ENCODE measurements around the gene ERBB4.
"Not testable (repeated sequence)": the region's sequence is repeated elsewhere in the genome, so short reads cannot be mapped to it uniquely, and the experiment has no call there.

ERBB4 gene

DNA sequence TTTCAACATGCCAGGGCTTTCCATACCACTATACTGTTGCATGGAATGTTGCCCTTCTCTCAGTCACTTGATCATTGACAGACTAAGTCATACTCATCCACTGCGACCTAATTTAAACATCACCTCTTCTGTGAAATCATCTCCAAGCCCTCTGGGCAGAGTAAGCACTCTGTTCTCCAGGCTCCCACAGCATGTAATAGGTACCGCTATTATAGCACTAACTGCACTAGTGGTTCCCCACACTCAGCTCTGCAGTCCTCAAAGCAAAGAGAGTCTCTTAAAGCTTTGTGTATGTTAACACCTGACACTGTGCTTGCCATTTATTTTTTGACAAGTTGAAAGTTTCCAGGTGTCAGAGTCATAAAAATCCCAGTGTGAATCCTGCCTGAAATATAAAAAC is 947.2 kb downstream of the ERBB4 start:
- no peaks in the 10 kb centered on the region for H3K9me3 ChIP-seq
- no peak for TF ChIP-seq Cebpa-rat (IDR thresholded peaks at IDR 0.05)
- no peaks in the 10 kb centered on the region for H4K20me1 ChIP-seq
- no peak overlapping the region for H3K4me2 ChIP-seq
- no peak overlapping the region for H3K9ac ChIP-seq
- H3K4me3 ChIP-seq: no peak overlapping the region
- H3K36me3 ChIP-seq: no peaks in the 10 kb centered on the region
- H3K27me3 ChIP-seq: no peaks in the 10 kb centered on the region
- H3K27ac ChIP-seq: no peak overlapping the region
- no peaks in the 10 kb centered on the region for H3K4me1 ChIP-seq

GRCh38 chr2:211568439-211568838 is 970.2 kb downstream of the ERBB4 start:
- no peak overlapping the region for H3K27ac ChIP-seq
- no peak overlapping the region for H3K4me2 ChIP-seq
- no peak overlapping the region for H3K4me3 ChIP-seq
- H3K9ac ChIP-seq: no peak overlapping the region
- no peaks in the 10 kb centered on the region for H3K4me1 ChIP-seq
- H3K9me3 ChIP-seq: no peaks in the 10 kb centered on the region
- H3K27me3 ChIP-seq: no peaks in the 10 kb centered on the region
- H3K36me3 ChIP-seq: no peaks in the 10 kb centered on the region
- no peaks in the 10 kb centered on the region for H4K20me1 ChIP-seq
- no peak for TF ChIP-seq Cebpa-rat (IDR thresholded peaks at IDR 0.05)

DNA sequence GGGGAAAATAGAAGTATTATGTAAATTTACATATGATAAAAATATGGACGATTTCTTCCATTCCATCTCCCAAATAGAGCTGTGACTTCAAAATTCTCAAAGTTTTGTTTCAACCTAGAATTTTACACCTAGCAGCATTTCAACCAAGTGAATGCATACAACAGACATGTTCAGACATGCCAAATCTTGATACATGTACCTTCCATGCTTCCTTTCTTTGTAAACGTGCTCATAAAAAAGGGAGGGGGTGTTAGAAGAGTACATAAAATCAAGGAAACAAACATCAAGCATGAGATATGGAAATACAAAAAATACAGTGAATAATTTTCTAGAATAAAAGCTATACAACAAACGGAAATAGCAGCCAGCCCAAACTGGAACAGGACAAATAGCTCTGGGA is 974.2 kb downstream of the ERBB4 start:
- Histone ChIP-seq H3K4me2 (no peak overlapping the region), H3K9ac (no peak overlapping the region), H3K27ac (no peak overlapping the region), H3K9me3 (no peaks in the 10 kb centered on the region), H4K20me1 (no peaks in the 10 kb centered on the region), H3K36me3 (no peaks in the 10 kb centered on the region), H3K27me3 (no peaks in the 10 kb centered on the region), H3K4me1 (no peaks in the 10 kb centered on the region), H3K4me3 (no peak overlapping the region)
- no peak for TF ChIP-seq Cebpa-rat (IDR thresholded peaks at IDR 0.05)

GRCh38 chr2:211545582-211545981 is 993.0 kb downstream of the ERBB4 start:
- H3K27me3 ChIP-seq: no peaks in the 10 kb centered on the region
- no peak overlapping the region for H3K4me2 ChIP-seq
- no peak overlapping the region for H3K4me3 ChIP-seq
- H3K36me3 ChIP-seq: no peaks in the 10 kb centered on the region
- no peak overlapping the region for H3K27ac ChIP-seq
- no peaks in the 10 kb centered on the region for H4K20me1 ChIP-seq
- no peak for TF ChIP-seq Cebpa-rat (IDR thresholded peaks at IDR 0.05)
- H3K4me1 ChIP-seq: no peaks in the 10 kb centered on the region
- H3K9ac ChIP-seq: no peak overlapping the region
- H3K9me3 ChIP-seq: no peaks in the 10 kb centered on the region

DNA sequence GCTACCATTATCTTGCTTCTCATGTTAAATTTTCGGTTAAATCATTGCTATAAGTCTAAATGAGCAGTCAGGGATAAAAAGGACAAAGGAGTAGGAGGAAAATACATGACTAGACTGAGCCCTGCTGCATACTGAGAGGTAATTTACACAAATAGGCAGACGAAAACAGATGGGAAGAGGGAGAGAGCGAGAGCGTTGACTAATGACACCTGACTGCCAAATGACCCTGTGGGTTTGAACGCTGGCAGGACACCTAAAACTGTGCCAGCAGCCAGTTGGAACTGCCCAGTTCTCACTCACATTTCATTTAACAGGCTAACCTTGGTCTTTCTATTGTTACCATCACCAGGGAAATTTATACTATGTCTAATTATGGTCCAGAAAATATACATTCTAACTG is 1004.0 kb downstream of the ERBB4 start:
- Histone ChIP-seq H3K9ac (no peak overlapping the region), H3K9me3 (peaks cover 4% of the 10 kb centered on the region; the same call in 1 of the 2 replicates), H3K4me3 (no peak overlapping the region), H3K4me1 (no peaks in the 10 kb centered on the region), H3K36me3 (no peaks in the 10 kb centered on the region), H3K27ac (no peak overlapping the region), H3K4me2 (no peak overlapping the region), H4K20me1 (no peaks in the 10 kb centered on the region), H3K27me3 (no peaks in the 10 kb centered on the region)
- no peak for TF ChIP-seq Cebpa-rat (IDR thresholded peaks at IDR 0.05)

DNA sequence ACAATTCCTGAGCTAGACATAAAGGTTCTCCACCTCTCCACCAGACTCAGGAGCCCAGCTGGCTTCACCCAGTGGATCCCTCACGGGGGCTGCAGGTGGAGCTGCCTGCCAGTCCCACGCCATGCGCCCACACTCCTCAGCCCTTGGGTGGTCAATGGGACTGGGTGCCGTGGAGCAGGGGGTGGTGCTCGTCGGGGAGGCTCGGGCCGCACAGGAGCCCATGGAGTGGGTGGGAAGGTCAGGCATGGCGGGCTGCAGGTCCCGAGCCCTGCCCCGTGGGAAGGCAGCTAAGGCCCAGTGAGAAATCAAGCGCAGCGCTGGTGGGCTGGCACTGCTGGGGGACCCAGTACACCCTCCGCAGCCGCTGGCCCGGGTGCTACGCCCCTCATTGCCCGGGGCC is 1014.4 kb downstream of the ERBB4 start:
- not testable (repeated sequence) for H3K36me3 ChIP-seq, H3K27ac ChIP-seq, H3K27me3 ChIP-seq, H3K4me1 ChIP-seq, H3K9ac ChIP-seq, H3K4me2 ChIP-seq, H3K4me3 ChIP-seq, H4K20me1 ChIP-seq, H3K9me3 ChIP-seq

DNA sequence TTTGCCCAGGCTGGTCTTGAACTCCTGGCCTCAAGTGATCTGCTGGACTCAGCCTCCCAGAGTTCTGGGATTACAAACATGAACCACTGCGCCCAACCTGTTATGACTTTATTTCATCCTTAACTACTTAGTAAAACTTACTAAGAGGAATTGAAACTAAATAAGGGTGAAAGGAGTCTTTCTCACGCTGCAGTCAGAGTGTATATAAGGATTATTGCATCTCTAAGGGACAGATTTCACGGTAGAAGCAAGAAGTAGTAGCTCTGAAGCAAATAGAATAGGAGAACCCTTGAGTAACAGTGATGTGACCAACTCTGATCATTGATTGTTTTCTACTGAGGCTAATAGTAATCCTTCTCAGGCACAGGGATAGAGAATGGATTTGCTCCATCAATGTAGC is 1022.1 kb downstream of the ERBB4 start:
- H3K36me3 ChIP-seq: no peaks in the 10 kb centered on the region
- no peaks in the 10 kb centered on the region for H4K20me1 ChIP-seq
- no peak overlapping the region for H3K9ac ChIP-seq
- H3K27me3 ChIP-seq: no peaks in the 10 kb centered on the region
- H3K4me2 ChIP-seq: no peak overlapping the region
- H3K4me3 ChIP-seq: no peak overlapping the region
- TF ChIP-seq Cebpa-rat (IDR thresholded peaks at IDR 0.05): no peak
- H3K9me3 ChIP-seq: no peaks in the 10 kb centered on the region
- H3K4me1 ChIP-seq: no peaks in the 10 kb centered on the region
- no peak overlapping the region for H3K27ac ChIP-seq

DNA sequence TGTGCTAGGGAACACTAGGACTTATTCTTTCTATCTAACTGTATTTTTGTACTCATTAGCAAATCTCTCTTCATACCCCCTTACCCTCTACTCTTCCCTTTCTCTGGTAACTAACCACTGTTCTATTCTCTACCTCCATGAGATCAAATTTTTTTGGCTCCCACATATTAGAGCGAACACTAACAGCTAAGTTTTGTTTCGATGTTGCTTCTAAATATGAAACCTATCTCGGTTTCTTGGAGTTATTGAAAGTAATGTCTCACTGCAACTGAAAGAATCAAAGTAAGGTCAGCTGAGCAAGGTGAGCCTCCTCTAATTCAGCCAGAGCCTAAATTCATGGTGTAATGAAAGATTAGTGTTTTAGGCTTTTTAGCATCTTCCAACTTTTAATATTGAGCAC is 1024.6 kb downstream of the ERBB4 start:
- H4K20me1 ChIP-seq: no peaks in the 10 kb centered on the region
- no peaks in the 10 kb centered on the region for H3K36me3 ChIP-seq
- no peaks in the 10 kb centered on the region for H3K4me1 ChIP-seq
- no peaks in the 10 kb centered on the region for H3K27me3 ChIP-seq
- no peak overlapping the region for H3K27ac ChIP-seq
- no peak overlapping the region for H3K9ac ChIP-seq
- H3K4me2 ChIP-seq: no peak overlapping the region
- no peaks in the 10 kb centered on the region for H3K9me3 ChIP-seq
- TF ChIP-seq Cebpa-rat (IDR thresholded peaks at IDR 0.05): no peak
- H3K4me3 ChIP-seq: no peak overlapping the region

DNA sequence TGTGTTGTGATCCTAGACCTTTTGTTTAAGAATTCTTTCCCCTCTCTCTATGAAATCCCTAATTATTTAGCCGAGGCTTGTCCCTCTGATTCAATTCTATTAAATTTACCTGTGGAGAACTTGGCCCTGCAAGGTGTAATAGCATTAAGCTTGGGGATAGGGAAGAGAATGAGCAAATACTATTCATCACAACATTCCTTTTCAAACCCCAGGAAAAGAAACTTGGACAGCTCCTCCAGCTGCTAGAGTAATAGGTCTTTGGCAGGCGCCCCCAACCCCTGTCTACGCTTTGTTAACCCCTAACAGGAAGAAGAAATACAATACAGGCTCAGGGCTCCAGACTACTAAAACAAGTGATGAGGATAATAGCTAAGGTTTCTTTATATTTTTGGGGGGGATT is 1025.2 kb downstream of the ERBB4 start:
- Histone ChIP-seq H3K36me3 (no peaks in the 10 kb centered on the region), H4K20me1 (no peaks in the 10 kb centered on the region), H3K9me3 (no peaks in the 10 kb centered on the region), H3K27me3 (no peaks in the 10 kb centered on the region), H3K4me2 (no peak overlapping the region), H3K4me3 (no peak overlapping the region), H3K9ac (no peak overlapping the region), H3K4me1 (no peaks in the 10 kb centered on the region), H3K27ac (no peak overlapping the region)
- TF ChIP-seq Cebpa-rat (IDR thresholded peaks at IDR 0.05): no peak

DNA sequence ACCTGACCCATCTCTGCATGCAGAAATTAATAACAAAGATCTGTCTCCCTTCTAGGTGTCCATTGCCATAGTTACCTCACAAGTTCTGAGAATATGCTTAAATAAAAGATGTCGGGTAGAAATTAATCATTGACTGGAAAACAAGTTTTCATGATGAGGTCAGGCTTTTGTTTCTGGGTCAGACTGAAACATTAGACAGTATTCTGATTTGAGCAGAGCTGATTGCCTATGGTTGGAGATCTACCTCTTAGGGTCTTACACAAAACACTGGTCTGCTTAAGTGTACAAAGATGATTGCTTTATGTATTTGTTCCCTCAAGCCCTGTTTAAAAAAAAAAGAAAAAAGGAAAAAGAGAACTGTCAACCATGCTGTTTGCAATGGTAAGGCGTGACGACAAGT is 1025.8 kb downstream of the ERBB4 start:
- no peaks in the 10 kb centered on the region for H4K20me1 ChIP-seq
- TF ChIP-seq Cebpa-rat (IDR thresholded peaks at IDR 0.05): no peak
- no peak overlapping the region for H3K4me2 ChIP-seq

GRCh38 chr2:211503856-211504255 is 1034.7 kb downstream of the ERBB4 start:
- Histone ChIP-seq H3K4me1 (no peaks in the 10 kb centered on the region), H3K27me3 (no peaks in the 10 kb centered on the region), H3K4me3 (no peak overlapping the region), H4K20me1 (no peaks in the 10 kb centered on the region), H3K27ac (no peak overlapping the region), H3K9ac (no peak overlapping the region), H3K4me2 (no peak overlapping the region), H3K9me3 (peaks cover 12% of the 10 kb centered on the region; the same call in 1 of the 2 replicates), H3K36me3 (no peaks in the 10 kb centered on the region)
- TF ChIP-seq Cebpa-rat (IDR thresholded peaks at IDR 0.05): no peak

More for the DNA sequence above, 1025.8 kb downstream of the ERBB4 start:
- Histone ChIP-seq H3K27ac (no peak overlapping the region), H3K4me3 (no peak overlapping the region), H3K9ac (no peak overlapping the region), H3K27me3 (no peaks in the 10 kb centered on the region), H3K36me3 (no peaks in the 10 kb centered on the region), H3K4me1 (no peaks in the 10 kb centered on the region), H3K9me3 (no peaks in the 10 kb centered on the region)

Measured in BLaER1 (cell line).